ENCODE measurements around the gene NUDT3. TPM values are rescaled to one million over a fixed set of nuclear protein-coding genes. Genes with fewer than 3 reads are reported as not detected.

Gene NUDT3
- polyA plus RNA-seq, 6 donors from 2014 or later = 12.6 to 15.5 (median 14.0) TPM

GRCh38 chr6:34233867-34234266 is 158.6 kb downstream of the NUDT3 start:
- Mint-ChIP-seq H3K9me3 (no peaks in the 10 kb centered on the region), H3K4me3 (peak overlapping the region in 6 of 8 donors; percentile 38 to 76 (median 56)), H3K36me3 (no peaks in the 10 kb centered on the region), H3K27ac (peak overlapping the region in 4 of 6 donors; percentile 35 to 84 (median 80)), H3K4me1 (peaks cover 23 to 33% (median 30%) of the 10 kb centered on the region in 3 donors), H3K27me3 (no peaks in the 10 kb centered on the region)
- ATAC-seq (ENCODE audit: low read depth in 2 of 2) = no peak
- DNase-seq = no peak

DNA sequence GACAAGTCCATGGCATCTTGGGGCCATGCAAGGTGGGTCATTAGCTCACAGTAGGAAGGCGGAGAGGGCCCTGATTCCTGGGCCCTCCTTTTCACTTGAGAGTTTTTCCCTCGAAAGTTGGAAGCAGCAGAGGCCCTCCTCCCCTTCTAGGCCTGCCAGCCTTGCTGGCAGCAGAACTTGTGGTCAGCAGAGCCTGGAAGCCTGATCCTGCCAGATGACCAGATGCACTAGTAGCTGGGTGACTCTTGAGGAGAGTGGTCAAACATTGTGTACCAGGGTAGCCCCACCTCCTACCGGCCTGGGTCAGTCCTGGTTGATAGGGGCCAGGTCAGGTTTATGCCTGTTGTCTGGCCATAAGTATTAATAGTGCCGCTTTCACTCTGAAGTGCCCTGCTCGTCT is 159.6 kb downstream of the NUDT3 start:
- no peak for DNase-seq
- H3K4me1 Mint-ChIP-seq = peaks cover 17 to 27% (median 26%) of the 10 kb centered on the region in 3 donors
- no peaks in the 10 kb centered on the region for H3K36me3 Mint-ChIP-seq
- H3K27me3 Mint-ChIP-seq = no peaks in the 10 kb centered on the region
- no peak for ATAC-seq (ENCODE audit: low read depth in 2 of 2)
- peak overlapping the region in 2 of 8 donors; percentile 45 to 70 for H3K4me3 Mint-ChIP-seq
- H3K9me3 Mint-ChIP-seq = no peaks in the 10 kb centered on the region
- H3K27ac Mint-ChIP-seq = peak overlapping the region in 3 of 6 donors; percentile 1 to 76 (median 23)

GRCh38 chr6:34231566-34232336 is 160.7 kb downstream of the NUDT3 start:
- DNase-seq (no peak), ATAC-seq (ENCODE audit: low read depth in 2 of 2) (no peak)
- peak overlapping the region in 1 of 6 donors; percentile 28 for H3K27ac Mint-ChIP-seq
- H3K4me3 Mint-ChIP-seq = peak overlapping the region in 3 of 8 donors; percentile 29 to 70 (median 55)
- no peaks in the 10 kb centered on the region for H3K9me3 Mint-ChIP-seq
- no peaks in the 10 kb centered on the region for H3K36me3 Mint-ChIP-seq
- H3K4me1 Mint-ChIP-seq = peaks cover 28 to 38% (median 37%) of the 10 kb centered on the region in 3 donors
- no peaks in the 10 kb centered on the region for H3K27me3 Mint-ChIP-seq

- ATAC-seq (ENCODE audit: low read depth in 2 of 2) (no peak), DNase-seq (no peak)
- Mint-ChIP-seq H3K4me3 (peak overlapping the region in 2 of 8 donors; percentile 37 to 56), H3K27me3 (no peaks in the 10 kb centered on the region), H3K9me3 (no peaks in the 10 kb centered on the region), H3K27ac (peak overlapping the region in 4 of 6 donors; percentile 32 to 93 (median 77)), H3K4me1 (peaks cover 21 to 42% (median 37%) of the 10 kb centered on the region in 3 donors), H3K36me3 (no peaks in the 10 kb centered on the region)
Measured at GRCh38 chr6:34230653-34231371, 161.7 kb downstream of the NUDT3 start.

DNA sequence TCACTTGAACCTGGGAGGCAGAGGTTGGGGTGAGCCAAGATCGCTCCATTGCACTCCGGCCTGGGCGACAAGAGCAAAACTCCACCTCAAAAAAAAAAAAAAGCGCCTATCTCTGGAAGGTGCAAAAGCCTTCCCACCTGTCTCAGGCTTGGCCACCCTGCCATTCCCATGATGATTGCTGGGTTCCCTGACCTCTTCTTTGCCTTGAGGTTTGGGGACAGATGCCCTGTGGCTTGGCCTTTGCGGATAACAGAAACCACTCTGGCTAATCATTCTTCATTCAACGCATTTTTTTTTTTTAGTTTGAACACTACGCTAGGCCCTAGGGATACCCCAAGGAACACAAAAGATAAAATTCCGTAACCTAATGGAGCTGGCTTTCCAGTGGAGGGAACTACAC is 162.6 kb downstream of the NUDT3 start:
- Mint-ChIP-seq H3K27me3 (no peaks in the 10 kb centered on the region), H3K4me3 (no peak overlapping the region), H3K36me3 (no peaks in the 10 kb centered on the region), H3K4me1 (peaks cover 18 to 44% (median 35%) of the 10 kb centered on the region in 3 donors), H3K27ac (no peak overlapping the region), H3K9me3 (no peaks in the 10 kb centered on the region)
- no peak for DNase-seq
- no peak for ATAC-seq (ENCODE audit: low read depth in 2 of 2)

Other genes starting within 250 kb of the NUDT3 start
- gene GRM4, start 246.6 kb downstream of the NUDT3 start, polyA plus RNA-seq (ENCODE audit: low read depth in 6 of 6) = not detected
- 10 to 100 TPM; 17.2 to 38.1 (median 31.2) TPM for gene HMGA1, start 155.8 kb downstream of the NUDT3 start, polyA plus RNA-seq (ENCODE audit: low read depth in 6 of 6)
- gene SMIM29, start 143.7 kb downstream of the NUDT3 start, polyA plus RNA-seq (ENCODE audit: low read depth in 6 of 6) = 100 to 1,000 TPM in 3 of 6 donors, 10 to 100 TPM in 3; 91.2 to 127 (median 99.0) TPM
- gene RPS10, start 33.4 kb upstream of the NUDT3 start, polyA plus RNA-seq (ENCODE audit: low read depth in 6 of 6) = 1,000 to 10,000 TPM; 1,403 to 2,423 (median 1,715) TPM
- gene PACSIN1, start 73.4 kb upstream of the NUDT3 start, polyA plus RNA-seq (ENCODE audit: low read depth in 6 of 6) = not detected
- not detected for gene SPDEF, start 163.7 kb upstream of the NUDT3 start, polyA plus RNA-seq (ENCODE audit: low read depth in 6 of 6)

All from naive B cell (primary cell).